NCI-H2227 treated with DMSO at 0.1 percent for 48 hours (cell line): Measurements from ENCODE around the gene THADA.

Experiments
- DNase-seq: peaks from one replicate; lab custom pipeline; 2025; lab: John Stamatoyannopoulos, UW

The THADA gene

DNA sequence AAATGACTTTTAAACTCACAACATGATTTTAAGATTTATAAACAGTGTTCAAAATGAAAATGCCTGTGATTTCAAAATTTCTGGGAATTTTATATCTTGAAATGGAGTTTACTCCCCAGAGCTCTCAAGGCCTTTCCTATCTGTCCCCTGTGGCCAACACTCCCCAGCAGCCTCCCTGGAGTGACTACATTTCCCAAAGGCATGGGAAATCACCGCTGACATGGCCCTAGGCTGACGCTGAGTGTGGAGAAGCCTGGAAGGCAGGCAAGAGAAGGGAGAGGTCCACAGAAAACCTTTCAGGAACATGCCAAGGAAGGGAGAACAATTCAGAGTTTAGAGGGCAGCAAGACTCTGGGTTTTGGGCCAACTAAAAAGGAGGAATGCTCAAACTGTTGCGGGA, 349.2 kb downstream of the THADA start:
- no peak for DNase-seq

DNA sequence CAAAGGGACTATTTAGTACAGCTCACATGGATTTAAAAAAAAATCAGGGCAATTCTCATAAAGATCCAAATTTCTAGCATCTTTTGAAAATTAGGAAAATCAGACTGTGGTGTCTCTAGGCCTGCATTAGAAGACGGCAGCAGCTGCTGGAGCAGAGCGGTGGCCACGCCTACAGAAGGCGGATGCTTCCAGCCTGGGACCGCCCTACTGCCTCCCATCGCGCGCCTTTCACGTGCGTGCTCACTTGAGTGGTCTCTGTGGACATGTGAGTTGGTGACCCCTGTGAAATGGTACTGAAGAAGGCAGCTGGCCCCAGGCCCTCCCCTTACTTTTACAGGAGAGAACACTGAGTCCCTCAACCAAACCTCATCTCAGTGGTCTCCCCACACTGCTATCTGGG, 354.3 kb downstream of the THADA start:
- DNase-seq: no peak

DNA sequence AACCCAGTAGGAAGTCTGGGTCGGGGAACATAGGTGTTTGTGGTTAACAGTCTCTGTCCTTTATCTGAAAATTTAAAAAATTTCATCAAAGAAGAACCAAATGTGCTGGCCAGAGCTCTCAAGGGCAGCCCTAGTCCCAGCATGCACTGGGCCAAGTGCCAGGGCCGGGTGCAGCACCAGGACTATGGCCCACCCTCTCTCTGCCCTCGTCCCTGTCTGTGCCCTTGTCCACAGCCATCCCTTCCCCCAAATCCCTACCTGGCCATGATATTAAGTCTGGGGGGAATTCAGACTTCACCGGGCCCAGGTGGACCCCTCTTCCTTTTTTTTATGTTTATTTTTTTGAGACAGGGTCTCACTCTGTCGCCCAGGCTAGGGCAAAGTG, 355.1 kb downstream of the THADA start:
- no peak for DNase-seq

DNA sequence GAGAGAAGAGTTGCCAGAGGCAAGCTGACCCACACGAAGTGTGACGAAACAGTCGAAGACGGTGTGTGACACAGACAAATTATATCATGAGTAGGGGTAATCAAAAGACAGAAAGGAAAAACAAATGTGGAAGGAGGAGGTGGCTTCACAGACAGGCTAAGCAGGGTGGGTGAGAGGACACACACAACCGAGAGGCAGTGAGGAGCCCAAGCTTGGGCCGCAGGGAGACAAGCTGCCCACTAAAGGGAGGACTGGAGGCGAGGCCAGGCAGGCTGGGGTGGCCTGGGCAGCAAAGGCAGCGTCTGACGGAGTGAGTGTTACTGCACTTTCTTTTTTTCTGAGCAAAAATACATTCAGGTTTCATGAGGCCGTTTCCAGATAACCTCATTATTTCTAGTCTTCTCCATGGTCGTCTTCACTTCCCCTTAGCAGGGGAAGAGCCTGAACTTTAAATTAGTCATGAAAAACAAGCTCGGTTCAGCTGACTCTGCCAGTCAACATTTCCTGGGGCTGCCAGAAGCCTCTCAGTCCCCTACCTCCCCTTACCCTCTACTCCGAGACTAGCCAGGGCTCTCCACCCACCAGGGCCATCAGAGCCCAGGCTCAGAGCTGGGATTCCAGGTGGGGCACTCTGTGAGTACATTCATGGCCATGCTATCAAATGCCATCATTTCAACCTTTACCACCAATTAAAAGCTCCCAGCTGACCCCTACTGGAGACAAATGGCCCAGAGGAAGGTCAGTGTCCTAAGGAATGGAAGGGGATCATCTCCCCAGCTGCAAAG, 355.7 kb downstream of the THADA start:
- no peak for DNase-seq

DNA sequence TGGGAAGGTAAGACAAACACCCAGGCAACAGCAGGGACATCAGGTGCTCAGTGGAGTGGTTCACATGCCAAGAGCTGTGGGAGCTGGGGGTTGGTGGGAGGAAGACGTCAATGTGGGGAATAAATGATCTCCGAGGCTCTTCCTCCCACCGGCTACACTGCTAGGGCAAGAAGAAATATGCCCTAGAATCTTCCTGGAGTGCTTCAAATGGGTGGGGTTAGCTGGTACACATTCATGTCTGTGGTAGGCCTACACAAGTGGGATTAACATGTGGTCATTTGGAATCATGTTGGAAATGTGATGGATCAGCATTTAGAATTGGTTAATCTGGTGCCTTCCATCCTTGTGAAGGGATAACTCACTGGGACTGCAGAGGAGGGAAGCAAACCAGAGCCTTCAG, 357.0 kb downstream of the THADA start:
- no peak for DNase-seq

GRCh38 chr2:43238176-43238575, 357.7 kb downstream of the THADA start:
- no peak for DNase-seq

DNA sequence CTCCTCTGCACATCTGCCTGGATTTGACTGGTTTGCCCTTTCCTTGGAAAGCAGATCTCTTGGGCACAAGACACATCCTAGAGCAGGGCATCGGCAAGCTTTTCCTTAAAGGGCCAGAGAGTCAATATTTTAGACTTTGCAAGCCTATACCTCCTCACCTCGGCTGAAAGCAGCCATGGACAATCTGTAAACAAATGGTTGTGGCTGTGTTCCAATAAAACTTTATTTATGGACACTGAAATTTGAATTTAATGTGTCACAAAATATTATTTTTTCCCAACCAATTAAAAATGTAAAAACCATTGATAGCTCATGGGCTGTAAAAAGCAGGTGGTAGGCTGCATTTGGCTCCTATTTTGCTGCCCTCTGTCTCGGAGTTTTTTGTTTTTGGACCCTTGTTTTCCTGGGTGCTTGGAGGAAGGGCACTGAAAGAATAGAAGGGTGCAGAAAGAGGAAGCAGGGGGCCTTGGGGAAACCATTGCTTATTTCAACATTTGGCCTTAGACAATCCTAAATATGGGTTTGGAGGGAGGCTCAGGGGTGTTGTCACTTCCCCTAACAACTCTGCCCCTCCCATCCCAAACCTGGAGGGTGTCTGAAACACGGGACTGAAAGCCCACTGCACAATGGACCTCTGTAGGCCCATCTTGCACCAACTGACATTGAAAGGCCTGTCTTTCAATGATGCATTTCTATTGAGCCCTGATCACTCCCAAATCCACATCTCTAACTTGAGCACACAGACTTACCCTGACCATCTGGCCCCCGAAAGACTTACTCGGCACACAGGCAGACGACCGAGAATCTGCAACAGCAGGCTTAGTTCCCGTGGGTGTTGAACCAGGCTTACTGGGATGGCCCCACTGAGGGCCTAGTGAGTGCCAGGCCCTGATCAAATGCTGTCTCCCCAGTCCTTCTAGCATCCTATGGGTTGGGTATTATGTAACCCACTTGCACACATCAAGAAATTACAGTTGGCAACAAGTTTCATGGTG, 362.3 kb downstream of the THADA start:
- DNase-seq: no peak

GRCh38 chr2:43230951-43231827, 364.6 kb downstream of the THADA start:
- DNase-seq: no peak

DNA sequence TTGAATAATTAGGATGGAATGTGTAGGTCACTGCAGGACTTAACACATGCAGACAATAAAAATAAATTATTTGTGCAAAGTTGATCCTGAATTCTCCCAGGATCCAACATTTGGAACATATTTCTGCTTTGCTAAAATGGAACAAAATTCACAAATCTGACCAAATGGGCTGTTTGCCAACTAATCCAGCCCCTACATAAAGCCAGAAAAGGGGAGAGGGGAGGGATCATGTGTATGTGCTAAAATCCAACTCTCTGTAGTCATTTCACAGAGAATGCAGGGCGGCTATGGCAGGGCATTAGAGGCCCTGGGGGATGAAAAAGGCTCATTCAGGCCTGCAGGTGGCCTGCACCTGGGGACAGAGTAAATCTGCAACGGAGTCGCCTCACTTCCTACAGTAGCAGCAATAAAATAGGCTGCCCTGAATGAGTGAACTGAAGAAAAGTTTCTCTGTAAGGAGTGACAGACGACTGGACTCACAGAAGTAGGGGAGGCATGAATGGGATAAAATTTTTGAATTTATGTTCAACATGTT, 365.4 kb downstream of the THADA start:
- DNase-seq: no peak

DNA sequence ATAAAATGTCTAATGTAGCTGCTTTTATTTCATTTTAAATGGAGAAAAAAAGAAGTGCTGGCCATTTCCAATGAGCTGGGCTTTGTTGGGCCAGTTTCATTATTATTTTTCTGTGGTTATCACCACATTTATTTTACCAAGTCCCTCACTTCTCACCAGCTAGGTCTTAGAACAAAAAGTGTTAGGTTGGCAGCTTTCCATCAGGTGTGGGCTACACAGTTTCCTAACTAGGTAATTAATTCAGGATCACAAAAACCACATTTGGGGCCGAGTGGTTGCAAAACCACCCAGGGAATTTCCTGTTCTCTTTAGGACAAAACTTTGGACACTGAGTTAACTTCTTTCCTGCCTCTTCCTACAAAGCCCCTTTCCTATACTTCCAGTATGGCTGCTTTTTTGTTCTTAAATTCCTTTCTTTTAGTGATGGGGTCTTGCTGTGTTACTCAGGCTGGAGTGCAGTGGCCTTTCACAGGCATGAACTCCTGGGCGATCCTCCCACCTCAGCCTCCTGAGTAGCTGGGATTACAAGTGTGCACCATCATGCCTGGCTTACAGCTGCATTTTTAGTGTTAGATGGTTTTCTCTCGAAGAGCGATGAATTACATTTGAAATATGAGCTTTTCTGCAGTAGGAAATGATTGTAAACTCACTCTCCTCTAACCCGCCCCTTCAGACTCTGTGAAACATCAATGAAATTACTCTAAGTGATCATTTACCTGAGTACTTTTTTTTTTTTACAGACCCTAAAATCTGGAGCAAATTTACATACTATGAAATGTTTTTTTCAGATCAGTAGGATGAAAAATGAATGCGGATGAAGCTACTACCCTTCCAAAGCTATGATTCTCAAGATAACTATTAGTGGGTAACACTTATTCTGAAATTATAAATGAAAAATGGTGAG, 366.8 kb downstream of the THADA start:
- no peak for DNase-seq

GRCh38 chr2:43228321-43228751, 367.5 kb downstream of the THADA start:
- no peak for DNase-seq

DNA sequence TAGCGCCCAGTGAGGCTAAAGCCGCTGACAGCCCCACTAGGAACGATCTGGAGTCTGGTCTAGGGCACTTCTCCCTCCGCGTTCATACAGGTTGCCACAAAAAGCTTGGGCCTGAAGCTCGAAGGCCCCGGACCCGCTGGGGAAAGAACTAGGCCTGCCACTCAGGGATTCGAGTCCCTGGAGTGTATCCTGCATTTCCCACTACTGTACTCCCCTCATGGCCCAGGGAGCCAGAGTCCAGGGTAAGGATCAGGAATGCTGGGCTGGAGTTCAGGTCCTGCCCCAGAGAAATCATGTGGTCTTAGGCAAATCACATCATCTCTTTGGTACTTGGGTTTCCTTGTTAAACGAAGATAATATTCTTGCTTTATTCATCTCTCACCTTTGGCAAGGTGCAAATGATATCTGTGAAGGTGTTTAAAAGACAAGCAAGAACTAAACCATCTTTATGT, 368.0 kb downstream of the THADA start:
- no peak for DNase-seq

- DNase-seq: peak; percentile 76
These were observed 368.6 kb downstream of the THADA start for GRCh38 chr2:43226955-43227829.

DNA sequence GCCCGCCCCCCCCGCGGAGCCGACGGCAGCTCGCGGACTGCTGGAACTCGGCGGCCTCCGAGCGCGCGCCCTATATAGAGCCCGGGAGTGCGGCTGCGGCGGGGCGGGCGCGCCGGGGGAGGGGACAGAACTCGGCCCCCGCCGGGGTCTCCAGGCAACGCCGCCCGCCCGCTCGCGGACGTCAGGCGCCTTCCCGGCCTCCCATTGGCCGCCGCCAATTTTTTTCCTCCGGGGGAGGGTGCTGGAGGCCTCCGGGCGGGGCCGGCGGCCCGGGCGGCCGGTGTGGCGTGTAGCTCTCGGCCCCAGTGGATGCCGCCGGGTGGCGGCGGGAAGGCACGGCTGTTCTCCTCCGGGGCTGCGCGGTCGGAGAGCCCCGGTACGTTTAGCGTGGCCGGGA, 369.3 kb downstream of the THADA start, which contains the start of gene ZFP36L2:
Gene ZFP36L2, minus strand, starts transcription at position 49 of the 397 bp plus-strand sequence. CDS start 291 bp downstream, outside the sequence.
- DNase-seq: peak; percentile 91

GRCh38 chr2:43225788-43226557, 369.9 kb downstream of the THADA start:
- DNase-seq: peak; percentile 51

GRCh38 chr2:43225093-43225787, 370.6 kb downstream of the THADA start:
- peak; percentile 22 for DNase-seq

GRCh38 chr2:43224571-43225092, 371.2 kb downstream of the THADA start:
- DNase-seq: no peak

- DNase-seq: no peak
These were observed 371.7 kb downstream of the THADA start for GRCh38 chr2:43224131-43224570.
